ENCODE measurements around the gene EIF4EBP3. TPM values are rescaled to one million over a fixed set of nuclear protein-coding genes. Genes with fewer than 3 reads are reported as not detected.
A peak's percentile ranks its signal among the peaks of the same experiment; 100 is the strongest.

Gene EIF4EBP3
- total and polyA plus RNA-seq, 9 of the 15 experiments (the other 6 are each of a cell fraction or from before 2014, with no cell fraction given): 1.3 to 7.5 (median 3.8) TPM

- TF ChIP-seq SREBF2 (CRISPR knock-in tag; IDR thresholded peaks at IDR 0.05): no peak
- TF ChIP-seq ZEB2 (IDR thresholded peaks at IDR 0.05): peak; percentile 58; the same call in 1 of the 2 replicates
- peak; percentile 32; the same call in 1 of the 2 replicates for TF ChIP-seq SMARCE1 (IDR thresholded peaks at IDR 0.05)
- TF ChIP-seq SMARCA4 (IDR thresholded peaks at IDR 0.05): peak; percentile 80
- peak; percentile 44 for TF ChIP-seq POLR2A (conservative IDR thresholded peaks at IDR 0.05)
- peak; percentile 69 for TF ChIP-seq ARID1B (IDR thresholded peaks at IDR 0.05)
- no peak for TF ChIP-seq FOXJ2 (tag; IDR thresholded peaks at IDR 0.05)
- TF ChIP-seq ZNF589 (CRISPR knock-in tag; IDR thresholded peaks at IDR 0.05; ENCODE audit: low read depth): no peak
- no peak for TF ChIP-seq ELF1 (tag; IDR thresholded peaks at IDR 0.05)
Measured at GRCh38 chr5:140554454-140554853, 7.0 kb downstream of the EIF4EBP3 start (continued).

GRCh38 chr5:140555747-140556312, 8.4 kb downstream of the EIF4EBP3 start:
- no peaks in the 10 kb centered on the region for H3K27me3 ChIP-seq (ENCODE audit: control insufficient read depth in 2 of 2, insufficient read depth in 2 of 2, low read length in 2 of 2)
- DNase-seq (ENCODE audit: extremely low read depth in 1 of 4, low spot score in 3 of 4): no peak
- 6% methylated on average over 1 of the region's 1 CpG for WGBS (ENCODE audit: insufficient coverage, low coverage, missing lambda C conversion rate)
- H2AFZ ChIP-seq (ENCODE audit: low read depth, low read length): no peak overlapping the region
- H3K36me3 ChIP-seq (ENCODE audit: control insufficient read depth, insufficient read depth, low read length): peaks cover 42% of the 10 kb centered on the region; the same call in 2 of the 3 replicates
- no TSS peak for BruUV-seq (replicated peaks)
- peak; percentile 67; the same call in 1 of the 2 replicates for TF ChIP-seq SPI1 (IDR thresholded peaks at IDR 0.05; ENCODE audit: borderline replicate concordance, low read depth, low read length)
- peak; percentile 25; the same call in 1 of the 2 replicates for TF ChIP-seq POLR2A (conservative IDR thresholded peaks at IDR 0.05)
- no peak for TF ChIP-seq PTTG1 (tag; IDR thresholded peaks at IDR 0.05; ENCODE audit: low read depth)
- TF ChIP-seq KAT7 (CRISPR knock-in tag; IDR thresholded peaks at IDR 0.05; ENCODE audit: borderline replicate concordance): 0 out of 2 replicates have a peak, but pooled peaks have one; percentile 49
- TF ChIP-seq THAP7 (CRISPR knock-in tag; IDR thresholded peaks at IDR 0.05): no peak
- TF ChIP-seq USF1 (CRISPR knock-in tag; IDR thresholded peaks at IDR 0.05): no peak
- ATAC-seq: no peak
- H3K27ac ChIP-seq (ENCODE audit: extremely low read depth, low read depth, low read length): peak overlapping the region; percentile 86
- H3K4me3 ChIP-seq: peak overlapping the region; percentile 77
- ChIA-PET CTCF (ENCODE audit: low intra/inter-chr PET ratio) (no interaction called here), POLR2A (interaction anchor here (0.8 to 4.2 kb wide), 5 partner anchors 8 to 169 kb away, joined by 3 to 56 read pairs (median 4); partner anchors contain the start of gene EIF4EBP3)
- intact Hi-C loops (cut with micrococcal nuclease) (loop anchor here (2.0 to 10.0 kb wide), 5 partner anchors 83 to 381 kb away; partner anchors contain the start of genes ANKHD1, CYSTM1 and TMCO6), in situ Hi-C loops (cut with MboI) (no loop called here)
- no peak for FAIRE-seq
- peaks cover 23 to 27% of the 10 kb centered on the region in 2 experiments for H3K4me1 ChIP-seq (replicated peaks in 1 of 2; ENCODE audit: control insufficient read depth in 2 of 2, insufficient read depth in 2 of 2, low read length in 2 of 2)
- peak overlapping the region; percentile 91 for H3K4me2 ChIP-seq (ENCODE audit: insufficient read depth, low read length)
- H4K20me1 ChIP-seq (replicated peaks; ENCODE audit: control insufficient read depth, insufficient read depth, low read length): 0 out of 2 replicates have a peak, but pooled peaks cover 5% of the 10 kb centered on the region
- H3K9me3 ChIP-seq (replicated peaks; ENCODE audit: control insufficient read depth, insufficient read depth, low read depth, low read length): no peaks in the 10 kb centered on the region
- H3K9ac ChIP-seq (ENCODE audit: insufficient read depth in 1 of 2, low read depth in 2 of 2, low read length in 2 of 2): peak overlapping the region in 1 of 2 experiments; percentile 87; a peak in 2 of 4 replicates
- H3K79me2 ChIP-seq (ENCODE audit: control insufficient read depth, insufficient read depth, low read length): peaks cover 49% of the 10 kb centered on the region
- no peaks in the 10 kb centered on the region for H3K9me1 ChIP-seq (ENCODE audit: control insufficient read depth, insufficient read depth, low read length)
